HG03521 (cell line): ENCODE data around the gene PNPLA1.

ENCODE experiments used
- ATAC-seq: cut with Tn5 transposase; IDR thresholded peaks from one replicate; pipeline ENCODE4 v1.9.1; 2021; ENCODE audit warnings: mild to moderate bottlenecking, moderate library complexity; ENCODE audit not compliant: unreplicated experiment

The PNPLA1 gene, protein sequence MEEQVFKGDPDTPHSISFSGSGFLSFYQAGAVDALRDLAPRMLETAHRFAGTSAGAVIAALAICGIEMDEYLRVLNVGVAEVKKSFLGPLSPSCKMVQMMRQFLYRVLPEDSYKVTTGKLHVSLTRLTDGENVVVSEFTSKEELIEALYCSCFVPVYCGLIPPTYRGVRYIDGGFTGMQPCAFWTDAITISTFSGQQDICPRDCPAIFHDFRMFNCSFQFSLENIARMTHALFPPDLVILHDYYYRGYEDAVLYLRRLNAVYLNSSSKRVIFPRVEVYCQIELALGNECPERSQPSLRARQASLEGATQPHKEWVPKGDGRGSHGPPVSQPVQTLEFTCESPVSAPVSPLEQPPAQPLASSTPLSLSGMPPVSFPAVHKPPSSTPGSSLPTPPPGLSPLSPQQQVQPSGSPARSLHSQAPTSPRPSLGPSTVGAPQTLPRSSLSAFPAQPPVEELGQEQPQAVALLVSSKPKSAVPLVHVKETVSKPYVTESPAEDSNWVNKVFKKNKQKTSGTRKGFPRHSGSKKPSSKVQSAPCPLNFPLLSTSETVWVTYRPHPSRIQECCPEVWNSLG

DNA sequence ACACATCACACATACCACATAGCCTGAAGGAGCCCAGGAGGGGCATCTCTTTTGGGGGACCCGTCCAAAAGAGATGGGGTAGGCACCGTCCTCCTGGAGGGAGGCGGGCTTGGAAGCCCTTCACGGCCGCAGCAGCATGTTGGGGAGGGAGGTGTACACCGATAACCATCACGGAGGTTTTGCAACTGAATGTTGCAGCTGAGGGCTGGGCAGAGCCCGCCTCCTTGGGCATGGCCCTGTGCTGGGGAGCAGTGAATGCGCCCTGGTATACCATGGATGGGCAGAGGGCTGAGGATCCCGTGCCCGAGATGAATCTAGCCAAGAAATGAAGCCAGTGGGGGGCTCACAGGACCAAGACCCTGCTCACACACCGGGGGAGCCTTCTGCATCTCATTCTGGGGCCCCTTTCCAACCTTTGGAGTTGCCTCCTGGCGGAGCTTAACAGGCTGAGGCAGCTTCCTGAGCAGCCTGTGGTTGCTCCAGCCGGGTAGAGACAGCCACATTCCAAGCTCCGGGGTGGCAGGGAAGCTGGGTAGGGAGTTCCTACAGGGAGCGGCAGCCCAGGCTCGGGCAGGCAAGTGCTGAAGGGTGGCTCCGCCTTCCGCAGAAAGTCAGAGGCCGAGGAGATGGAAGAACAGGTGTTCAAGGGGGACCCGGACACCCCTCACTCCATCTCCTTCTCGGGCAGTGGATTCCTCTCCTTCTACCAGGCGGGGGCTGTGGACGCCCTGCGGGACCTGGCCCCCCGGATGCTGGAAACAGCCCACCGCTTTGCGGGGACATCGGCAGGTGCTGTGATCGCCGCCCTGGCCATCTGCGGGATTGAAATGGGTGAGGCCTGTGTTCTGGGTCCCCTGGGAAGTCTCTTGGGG, at the start of gene PNPLA1:
TSS of gene PNPLA1 (plus strand) at position 227 of the 872 bp plus-strand sequence. CDS start at position 627, 400 bp downstream.
- no peak for ATAC-seq

DNA sequence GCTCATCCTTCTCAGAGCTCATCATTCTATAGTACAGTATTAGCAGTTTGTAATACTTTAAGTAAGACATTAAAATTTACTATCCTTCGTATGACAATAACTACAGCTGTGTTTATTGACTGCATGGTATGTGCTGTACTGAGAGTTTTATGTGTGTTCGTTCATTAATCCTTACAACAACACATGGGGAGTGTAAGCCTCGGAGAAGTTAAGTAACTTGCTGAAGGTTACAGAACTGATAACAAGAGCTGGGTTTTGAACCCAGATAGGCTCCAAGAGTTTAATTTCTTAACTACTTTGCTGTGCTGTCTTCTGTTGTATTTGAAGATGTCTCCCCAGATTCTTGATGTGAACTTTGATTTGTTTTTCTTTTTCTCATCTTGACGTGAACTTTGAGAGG, 49.6 kb upstream of the PNPLA1 start:
- no peak for ATAC-seq

DNA sequence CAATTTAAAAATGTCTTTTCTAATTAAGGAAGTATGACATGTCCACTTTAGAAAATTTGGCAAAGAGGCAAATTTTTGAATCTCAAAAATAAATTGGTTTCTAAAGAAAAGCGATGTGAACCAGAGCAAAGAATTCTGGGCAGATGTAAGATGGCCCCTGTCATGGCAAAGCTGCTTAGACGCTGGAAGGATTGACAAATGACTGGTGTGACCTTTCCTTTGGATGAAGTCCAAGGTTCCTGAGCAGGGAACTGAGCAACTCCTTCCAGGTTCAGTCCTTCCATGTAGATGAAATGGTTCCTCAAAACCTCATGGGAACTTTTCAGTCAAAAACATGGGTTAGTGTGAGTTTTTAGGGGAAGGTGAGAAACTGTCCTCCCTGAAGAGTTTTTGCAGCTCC, 48.2 kb upstream of the PNPLA1 start:
- no peak for ATAC-seq

DNA sequence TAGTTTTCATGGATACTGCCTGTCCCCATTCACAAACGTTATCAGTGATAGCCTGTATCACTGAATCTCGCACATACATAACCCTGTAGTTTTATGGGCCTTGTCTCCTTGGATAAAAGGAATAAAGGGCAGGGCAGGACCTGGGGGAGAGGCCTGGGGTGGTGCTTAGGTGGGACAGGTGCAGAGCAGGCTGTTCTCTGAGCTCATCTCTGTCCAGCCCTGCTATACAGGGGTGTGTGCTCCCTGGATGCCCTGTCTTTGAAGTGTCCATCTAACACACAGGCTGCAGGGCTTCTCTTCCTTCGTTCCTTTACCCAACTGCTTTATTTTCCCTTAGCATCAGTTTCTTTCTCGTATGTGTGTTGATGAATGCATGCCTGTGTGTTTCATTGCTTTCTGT, 46.9 kb upstream of the PNPLA1 start:
- ATAC-seq, result no peak

DNA sequence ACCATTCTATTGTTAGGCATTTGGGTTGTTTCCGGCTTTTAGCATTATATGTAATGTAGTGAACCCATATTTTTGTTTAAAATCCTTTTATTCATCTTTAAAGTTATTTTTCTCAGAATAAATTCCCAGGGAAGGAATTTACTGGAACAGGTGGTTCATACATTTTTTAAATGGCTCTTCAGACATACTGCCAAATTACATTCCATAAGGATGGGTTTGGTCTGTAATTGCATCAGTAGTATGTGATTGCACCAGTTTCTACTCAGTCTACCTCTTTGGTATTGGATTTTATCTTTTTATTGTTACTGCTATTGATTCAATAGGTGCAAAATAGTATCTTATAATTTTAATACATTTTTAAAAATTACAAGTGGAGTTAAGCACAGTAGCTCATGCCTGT, 46.2 kb upstream of the PNPLA1 start:
- ATAC-seq, result no peak

DNA sequence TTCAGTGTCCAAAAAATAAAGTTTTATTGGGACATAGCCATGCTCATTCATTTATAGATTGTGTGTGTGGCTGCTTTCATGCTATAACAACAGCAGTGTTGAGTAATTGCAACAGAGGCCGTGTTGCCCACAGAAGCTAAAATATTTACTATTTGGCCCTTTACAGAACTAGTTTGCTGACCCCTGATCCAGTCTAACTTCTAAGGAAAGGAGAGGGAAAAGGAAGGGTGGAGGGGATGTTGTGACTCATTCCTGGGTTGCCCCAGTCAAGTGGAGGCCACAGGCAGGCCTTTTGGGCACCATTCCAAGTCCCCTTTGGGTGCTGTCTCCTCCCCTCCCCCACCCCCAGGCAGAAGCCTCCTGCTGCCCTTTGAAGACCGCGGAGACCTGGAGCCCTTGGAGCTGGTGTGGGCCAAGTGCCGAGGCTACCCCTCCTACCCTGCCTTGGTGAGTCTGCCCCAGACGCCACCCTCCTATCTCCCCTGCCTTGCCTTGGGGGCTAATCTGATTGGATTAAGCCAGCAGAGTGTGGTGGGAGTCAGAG, 44.9 kb upstream of the PNPLA1 start:
- no peak for ATAC-seq

DNA sequence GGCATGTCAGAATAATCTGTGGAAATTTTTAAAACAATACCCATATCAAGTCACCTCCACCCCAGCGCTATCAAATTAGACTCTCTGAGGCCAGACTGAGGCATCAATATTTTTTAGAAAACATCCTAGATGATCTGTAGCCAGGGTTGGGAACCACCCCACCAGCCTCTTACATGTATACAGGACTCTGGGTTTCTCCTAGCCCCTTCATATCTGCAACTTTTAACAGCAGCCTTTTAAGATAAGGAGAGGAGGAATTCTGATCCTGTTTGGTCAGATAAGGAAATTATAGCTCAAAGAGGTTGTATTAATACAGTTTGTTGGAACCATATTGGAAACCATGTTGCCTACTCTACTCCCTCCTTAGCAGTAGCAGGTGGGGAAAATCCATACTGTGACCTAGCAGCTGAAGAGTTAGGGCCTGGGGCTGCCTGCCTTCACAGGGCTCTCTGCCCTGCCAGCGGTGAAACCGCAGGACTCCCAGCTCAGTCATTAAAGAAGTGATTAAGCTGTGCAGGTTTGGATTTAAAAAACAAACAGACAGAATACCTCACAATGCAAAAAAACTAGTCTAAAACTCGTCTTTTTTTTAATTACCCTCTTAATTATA, 43.3 kb upstream of the PNPLA1 start:
- no peak for ATAC-seq

DNA sequence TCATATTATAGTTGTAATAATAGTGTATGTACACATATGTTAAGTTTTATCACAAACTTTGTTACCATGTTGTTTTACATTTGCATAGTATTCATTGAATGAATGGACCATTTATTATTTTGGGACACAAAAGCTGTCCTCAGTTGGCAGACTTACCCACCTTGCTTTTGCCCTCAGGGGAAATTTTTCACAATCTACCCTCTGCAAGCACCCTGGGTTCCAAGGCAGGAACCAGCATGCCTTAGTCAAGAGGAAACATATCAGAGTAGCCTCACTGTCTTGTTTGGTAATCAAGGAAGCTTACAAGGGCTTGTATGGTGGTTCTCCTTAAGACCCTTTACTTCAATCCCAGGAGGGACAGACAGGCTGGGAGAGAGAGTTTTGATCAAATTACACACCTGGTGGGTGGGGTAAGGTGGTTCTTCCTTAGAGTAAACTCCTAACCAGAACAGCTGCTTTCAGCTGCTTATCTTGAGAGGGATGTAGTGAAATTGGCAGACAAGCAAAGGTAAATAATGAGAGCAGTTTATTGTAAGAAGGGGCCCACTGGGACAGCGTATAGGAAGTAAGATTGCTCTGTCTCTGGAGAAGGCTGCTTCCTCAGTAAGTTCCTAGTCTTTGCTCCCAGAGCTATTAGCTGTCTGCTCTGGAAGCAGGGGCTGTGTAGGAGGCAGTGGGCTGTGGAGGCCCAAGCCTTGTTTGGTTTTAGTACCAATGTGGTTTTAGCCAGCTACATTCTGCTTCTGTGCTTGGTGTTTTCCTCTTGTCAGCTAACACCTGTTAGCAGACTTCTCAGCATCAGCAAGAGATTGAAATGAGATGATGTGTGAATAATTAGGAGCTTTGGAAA, 42.3 kb upstream of the PNPLA1 start:
- ATAC-seq, result no peak

DNA sequence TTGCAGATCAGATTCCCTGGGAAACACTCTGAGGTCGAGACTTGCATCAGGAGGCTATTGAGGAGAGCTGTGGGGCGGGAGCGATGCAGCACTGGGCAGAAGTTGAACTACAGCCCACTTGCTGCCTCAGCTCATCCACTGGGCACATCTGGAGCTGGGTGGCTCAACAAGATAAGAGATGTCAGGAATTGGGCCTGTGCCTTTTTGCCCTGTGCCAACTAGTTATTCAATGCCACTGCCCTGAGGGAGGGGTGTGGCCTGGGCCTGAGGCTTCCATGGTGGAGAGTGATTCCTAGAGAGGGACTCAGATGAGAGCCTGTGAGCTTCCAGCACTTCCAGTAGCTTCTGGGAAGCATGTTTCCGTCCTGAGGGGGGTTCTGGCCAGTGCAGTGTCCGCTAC, 40.6 kb upstream of the PNPLA1 start:
- no peak for ATAC-seq

DNA sequence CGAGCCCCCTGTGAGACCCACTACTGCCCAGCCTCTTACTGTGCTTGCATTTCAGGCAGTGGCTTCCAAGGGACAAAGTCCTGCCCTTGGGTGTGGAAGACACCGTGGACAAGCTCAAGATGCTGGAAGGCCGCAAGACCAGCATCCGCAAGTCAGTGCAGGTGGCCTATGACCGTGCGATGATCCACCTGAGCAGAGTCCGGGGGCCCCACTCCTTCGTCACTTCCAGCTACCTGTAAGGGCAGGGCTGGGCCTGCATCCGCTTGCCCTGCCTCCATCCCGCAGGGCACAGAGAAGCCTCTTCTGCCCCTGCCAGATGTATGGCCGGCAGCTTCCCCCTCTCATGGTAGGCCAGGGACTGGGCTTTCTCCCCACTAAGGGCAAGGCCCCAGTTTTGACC, 39.5 kb upstream of the PNPLA1 start:
- no peak for ATAC-seq

DNA sequence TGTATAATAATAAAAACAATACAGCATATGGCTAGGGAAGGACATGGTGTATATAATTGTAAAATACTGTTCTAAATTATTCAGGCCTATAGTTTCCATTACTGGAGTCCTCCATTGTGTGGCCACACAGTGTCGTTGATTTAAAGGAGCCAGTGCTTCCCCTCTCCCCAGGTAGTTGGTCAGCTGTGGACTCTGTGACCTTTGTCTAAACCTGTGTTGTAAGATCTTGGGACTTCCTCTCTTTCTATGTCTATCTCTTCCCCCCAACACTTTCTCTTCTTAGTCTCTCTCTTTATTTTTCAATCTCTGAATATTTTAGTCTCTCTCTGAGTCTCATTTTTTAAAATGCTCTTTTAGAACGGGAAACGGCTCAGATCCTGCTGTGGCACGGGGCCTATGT, 37.7 kb upstream of the PNPLA1 start:
- ATAC-seq, result no peak

DNA sequence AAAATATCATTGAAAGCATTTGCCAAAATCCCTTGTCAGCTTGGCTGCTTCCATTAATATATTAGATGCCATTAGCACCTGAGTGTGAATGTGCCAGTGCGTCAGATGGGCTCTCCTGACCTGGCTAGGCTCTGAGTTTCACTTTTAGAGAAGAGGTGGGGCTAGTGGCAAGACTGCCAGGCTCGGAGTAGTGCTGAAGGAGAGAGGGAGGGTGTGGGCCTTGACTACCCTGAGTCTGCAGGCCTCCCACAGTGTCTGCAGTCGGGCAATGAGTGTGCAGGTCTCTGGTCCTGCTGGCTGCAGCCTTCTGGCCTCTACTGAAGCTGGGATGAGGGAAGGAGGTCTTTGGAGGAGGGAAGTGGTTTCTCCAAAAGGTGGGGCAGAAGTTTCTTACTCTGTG, 34.6 kb upstream of the PNPLA1 start:
- no peak for ATAC-seq

DNA sequence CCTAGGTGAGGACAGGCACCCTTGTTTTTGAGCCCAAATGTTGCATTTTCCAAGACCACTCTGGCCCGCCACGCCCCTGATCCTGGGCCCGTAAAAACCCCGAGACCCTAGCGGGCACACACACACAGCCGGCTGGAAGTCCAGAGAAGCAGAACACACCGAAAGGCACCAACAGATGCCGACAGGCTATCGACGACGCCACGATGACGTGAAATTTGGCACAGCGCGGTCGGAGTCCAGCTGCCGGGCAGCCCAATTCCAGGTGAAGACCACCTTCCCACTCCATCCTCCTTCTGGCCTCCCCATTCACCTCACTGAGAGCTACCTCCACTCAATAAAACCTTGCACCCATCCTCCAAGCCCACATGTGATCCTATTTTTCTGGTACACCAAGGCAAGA, 34.0 kb upstream of the PNPLA1 start:
- no peak for ATAC-seq

DNA sequence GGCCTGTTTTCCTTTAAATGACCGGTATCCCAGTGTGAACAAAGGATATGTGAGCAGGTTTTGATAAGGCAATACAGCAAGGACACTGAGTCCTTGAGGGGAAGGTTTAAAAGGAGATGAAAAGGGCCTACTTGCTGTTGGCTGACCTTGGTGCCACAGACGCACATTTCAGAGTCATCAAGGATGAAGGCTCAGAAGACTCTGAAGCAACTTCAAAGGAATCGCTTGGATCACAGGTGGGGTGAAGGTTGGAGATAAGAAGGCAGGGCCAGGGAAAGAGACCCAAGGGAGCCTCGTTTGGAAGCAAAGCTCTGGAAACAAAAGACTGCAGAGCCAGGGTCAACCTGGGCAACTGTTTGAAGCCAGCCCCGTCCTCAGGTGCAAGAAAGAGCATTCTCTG, 30.1 kb upstream of the PNPLA1 start:
- ATAC-seq, result no peak

DNA sequence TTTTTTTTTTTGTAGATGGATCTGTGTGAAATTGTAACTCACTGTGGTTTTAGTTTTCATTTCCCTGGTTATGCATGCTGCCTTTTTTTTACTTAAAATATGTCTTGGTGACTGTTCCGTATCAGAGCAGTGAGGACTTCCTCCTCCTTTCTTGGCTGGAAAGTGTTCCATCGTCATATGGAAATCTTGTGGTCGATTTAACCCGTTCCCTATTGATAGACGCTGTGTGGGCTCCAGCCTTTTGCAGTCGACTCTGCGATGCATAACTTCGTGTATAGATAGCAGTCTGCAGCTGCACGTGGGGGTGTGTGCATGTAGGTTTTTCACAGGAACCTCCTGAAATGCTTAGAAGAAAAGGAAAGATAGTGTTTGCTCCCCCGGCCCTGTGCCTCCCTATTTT, 28.1 kb upstream of the PNPLA1 start:
- ATAC-seq, result no peak

DNA sequence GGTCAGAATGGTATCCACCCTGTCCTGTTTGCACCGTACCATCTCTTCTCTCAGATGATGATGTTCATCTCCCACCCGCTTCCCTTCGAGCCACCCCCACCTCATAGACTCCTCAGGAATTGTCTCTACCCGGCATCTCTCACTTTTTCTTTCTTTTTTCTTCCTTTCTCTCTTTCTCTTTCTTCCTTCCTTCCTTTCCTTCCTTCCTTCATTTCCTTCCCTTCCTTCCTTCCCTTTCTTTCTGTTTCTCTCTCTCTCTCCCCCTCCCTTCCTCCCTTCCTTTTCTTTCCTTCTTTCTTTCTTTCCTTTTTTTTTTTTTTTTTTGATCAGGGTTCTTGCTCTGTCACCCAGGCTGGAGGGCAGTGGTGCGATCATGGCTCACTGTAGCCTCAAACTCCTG, 27.7 kb upstream of the PNPLA1 start:
- no peak for ATAC-seq

DNA sequence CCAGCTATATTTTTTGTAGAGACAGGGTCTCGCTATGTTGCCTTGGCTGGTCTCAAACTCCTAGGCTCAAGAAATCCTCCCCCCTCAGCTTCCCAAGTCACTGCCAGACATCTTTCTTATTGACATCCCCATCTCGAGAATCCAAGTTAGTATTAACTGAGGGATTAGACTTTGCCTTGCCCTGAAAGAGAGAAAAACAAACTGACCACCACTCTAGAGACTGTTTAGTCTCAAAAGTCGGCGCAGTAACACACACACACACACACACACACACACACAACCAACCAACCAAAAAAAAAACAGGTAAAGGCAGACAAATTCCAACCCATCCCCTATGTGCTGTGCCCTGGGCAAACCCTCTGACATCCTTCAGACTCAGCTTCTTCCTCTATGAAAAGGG, 27.2 kb upstream of the PNPLA1 start:
- no peak for ATAC-seq

DNA sequence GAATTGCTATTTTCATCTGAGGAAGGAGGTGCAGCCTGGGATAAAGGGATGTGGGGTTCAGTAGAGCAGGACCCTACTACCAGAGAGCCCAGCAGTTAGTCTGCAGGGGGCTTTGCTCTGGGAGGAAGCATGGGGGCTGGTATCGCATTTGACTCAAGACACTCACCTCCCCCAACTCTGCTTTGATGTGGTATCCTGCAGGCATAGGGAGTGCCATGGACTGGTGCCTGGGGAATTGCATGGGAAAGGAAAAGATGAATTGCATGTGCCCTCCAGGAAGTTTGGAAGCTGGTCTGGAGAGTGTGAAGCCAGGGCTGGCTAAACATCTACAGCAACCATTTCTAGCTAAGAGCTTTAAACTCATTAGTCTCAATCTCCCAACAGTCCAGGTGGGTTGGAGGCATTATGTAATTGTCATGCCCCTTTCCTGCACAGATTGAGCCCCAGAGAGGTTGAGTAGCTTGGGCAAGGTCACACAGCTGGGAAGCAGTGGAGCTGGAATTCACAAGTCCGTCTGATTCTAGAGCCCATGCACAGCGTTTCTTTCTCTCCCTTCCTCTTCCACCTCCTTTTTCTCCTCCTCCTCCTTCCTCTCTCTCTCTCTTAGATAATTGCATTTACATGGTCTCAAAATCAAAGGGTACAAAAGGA, 26.2 kb upstream of the PNPLA1 start:
- no peak for ATAC-seq

DNA sequence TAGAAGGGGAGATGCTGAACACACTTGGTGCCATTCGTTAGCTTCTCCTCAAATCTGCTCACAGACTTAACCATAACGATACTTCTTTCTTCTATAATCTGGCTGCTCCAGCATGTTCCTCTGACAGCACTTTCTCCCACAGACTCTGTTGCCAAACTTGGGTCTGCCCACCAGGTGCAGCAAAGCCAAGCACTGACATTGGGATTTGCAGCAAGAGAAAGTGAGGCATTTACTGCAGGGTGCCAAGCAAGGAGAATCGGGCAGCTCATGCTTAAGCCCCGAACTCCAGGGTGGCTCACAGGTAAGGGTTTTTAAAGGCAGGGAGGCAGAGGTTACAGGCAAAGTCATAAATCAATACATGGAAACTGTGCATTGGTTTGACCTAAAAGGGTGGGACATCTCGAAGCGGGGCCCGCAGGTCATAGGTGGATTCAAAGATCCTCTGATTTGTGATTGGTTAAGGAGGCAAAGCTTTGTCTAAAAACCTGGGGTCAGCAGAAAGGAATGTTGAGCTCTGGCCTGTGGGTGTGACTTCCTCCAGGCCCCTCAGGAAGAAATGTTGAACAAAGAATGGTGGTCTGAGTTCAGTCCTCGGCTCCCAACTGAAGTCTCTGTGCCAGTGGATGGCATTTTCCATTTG, 25.1 kb upstream of the PNPLA1 start:
- no peak for ATAC-seq
